Inflammatory macrophage (primary cell): ENCODE data around the gene FAM193B.

ENCODE experiments used
- DNase-seq, 2 donors: peaks; one replicate each; pipeline ENCODE4 v3.0.0-alpha.2; 2020 to 2022

FAM193B gene

GRCh38 chr5:177484902-177485549 is 69.3 kb downstream of the FAM193B start:
- no peak for DNase-seq

DNA sequence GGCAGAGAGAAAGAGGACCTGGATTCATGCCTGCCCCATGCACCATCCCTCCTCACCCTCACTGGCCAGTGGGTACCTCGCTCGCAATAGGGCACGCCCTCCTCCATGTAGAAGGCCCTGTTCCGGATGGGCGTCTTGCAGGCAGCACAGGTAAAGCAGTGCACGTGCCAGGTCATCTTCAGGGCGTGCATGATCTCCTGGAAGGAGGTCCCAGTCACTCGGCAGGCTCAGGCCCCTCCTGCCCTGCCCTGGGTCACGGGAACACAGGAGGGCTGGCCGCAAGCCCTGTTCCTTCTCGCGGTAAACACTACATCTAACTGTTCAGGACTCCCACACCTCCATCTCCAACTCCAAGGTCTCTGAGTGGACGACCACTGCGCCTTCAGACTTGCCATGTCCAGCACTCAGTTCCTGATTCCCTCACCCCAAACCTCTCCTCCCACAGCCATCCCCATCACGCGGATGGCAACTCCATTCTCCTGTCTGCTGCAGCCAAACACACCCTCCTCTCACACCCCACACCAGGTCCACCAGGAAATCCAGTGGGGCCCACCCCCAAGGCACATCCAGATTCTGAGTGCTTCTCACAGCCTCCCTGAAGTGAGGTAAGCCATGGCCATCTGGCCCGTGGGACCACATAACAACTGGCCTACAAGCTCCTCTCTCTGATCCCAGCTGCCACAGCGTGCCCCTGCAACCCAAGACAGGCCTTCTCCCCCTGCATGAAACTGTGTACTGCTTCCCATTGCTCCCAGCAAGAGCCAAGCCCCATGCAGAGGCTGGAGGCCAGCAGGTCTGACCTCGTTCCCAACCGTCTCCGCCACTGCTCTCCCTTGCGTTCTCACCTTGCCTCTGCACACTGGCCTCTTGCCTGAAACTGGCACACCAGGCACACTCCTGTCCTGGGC is 70.1 kb downstream of the FAM193B start:
- no peak for DNase-seq

DNA sequence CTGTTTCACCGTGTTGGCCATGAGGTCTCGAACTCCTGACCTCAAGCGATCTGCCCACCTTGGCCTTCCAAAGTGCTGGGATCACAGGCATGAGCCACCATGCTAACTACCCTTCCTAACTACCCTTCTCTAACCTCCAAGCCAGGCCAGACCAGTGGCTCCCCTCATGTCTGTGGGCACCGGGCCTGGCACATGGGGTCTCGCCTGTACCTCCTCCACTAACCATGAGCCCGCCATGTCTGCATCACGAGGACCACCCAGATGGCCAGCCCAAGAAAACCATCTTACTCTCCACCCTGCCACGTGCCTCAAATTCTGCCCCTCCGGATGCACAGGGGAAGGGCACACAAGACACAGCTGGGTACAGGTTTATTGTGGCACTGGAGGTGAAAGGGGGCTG is 71.3 kb downstream of the FAM193B start:
- DNase-seq, result no peak

DNA sequence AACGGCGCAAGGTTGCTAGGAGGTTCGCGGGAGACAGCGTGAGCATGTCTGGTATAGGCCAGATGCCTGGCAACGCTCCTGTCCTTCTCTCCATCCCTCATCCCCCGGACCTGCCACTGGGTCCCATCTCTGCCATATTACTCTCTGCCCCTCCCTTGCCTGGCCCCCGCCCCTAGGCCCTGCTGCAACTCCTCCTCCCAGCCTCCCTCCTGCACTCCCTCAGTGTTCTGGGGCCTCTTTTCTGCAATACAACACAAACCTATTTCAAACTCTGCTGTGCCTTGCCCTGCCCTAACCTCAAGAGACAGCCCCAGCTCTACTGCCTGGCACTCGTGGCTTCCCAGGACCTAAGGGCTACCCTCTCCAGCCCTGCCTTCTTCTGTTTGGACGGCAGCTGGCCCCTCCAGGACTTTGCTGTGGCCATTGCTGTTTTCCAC is 72.0 kb downstream of the FAM193B start:
- DNase-seq, result no peak

- DNase-seq, result peak; percentile 55 to 79
Measured at GRCh38 chr5:177479774-177480173, 74.6 kb downstream of the FAM193B start.

DNA sequence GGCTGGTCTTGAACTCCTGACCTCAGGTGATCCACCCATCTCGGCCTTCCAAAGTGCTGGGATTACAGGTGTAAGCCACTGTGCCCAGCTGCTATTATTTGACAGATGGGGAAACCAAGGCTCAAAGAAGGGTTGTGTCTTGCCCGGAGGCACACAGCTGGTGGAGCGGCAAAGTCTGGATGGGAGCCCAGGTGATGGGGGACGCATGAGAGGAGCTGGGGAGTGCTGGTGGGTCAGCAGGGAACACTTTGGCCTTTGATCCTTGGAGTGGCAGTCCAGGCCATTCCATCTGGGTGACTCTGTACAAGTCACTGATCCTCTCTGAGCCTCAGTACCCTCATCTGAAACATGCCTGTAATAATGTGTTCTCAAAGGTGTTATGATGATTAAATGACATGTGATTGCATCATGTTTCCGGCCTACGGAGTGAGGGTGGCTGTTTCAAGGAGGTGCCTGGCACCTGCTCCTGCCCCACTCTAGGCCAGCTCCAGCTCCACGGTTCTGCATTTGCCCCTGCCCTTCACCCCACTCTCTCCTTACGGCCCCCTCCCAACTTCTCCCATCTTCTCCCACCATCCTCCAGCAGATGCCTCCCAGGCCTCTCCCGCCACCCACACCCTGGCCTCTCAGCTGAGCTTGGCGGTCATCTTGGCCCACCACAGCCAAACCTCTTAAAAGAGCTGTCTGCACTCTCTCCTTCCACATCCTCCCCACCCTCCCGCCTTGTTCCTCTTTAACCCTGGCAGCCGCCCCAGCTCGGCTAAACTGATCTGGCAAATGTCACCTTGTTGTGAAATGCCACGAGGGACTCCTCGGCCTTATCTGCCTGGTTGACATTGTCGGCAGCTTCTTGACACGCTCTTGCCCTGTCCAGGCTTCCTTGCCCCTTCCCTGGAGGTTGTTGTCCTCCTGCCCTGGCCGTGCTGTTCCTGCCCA is 75.4 kb downstream of the FAM193B start:
- DNase-seq, result peak; percentile 85 to 92

DNA sequence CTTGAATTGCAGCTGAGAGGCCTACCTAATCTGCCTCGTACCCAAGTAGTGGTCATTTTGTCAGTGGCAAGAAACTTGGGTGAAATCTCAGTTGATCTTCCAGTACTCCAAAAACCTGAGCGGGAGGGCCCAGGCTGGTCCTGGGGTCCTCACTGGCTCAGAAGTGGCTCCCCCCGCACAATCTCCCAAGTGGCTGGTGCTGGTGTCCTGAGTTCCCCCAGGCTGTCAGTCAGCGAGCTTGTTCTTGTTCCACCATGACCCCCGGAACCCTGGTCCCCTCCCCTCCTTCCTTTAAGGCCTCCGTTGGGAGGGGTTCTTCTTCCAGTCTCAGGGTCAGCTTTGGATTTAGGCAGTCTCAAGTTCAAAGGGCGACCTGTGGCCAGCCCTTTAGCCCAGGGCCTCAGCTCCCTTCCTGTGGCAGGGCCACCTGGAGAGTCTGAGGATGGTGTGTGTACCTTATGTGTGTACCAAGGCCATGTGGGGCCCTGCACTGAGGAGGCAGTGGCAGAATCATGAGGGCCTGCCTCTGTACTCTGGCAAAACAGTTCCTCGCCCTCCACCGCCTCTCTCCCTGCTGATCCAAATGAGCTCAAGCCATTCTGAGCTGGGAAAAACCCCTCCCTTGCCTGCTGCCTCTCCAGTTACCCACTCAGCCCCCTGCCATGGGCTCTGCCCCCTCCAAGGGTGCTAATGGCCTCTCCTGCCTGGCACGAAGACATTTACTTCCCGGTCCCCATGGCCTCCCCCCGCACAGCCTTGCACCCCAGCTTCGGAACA is 76.5 kb downstream of the FAM193B start:
- DNase-seq, result no peak

DNA sequence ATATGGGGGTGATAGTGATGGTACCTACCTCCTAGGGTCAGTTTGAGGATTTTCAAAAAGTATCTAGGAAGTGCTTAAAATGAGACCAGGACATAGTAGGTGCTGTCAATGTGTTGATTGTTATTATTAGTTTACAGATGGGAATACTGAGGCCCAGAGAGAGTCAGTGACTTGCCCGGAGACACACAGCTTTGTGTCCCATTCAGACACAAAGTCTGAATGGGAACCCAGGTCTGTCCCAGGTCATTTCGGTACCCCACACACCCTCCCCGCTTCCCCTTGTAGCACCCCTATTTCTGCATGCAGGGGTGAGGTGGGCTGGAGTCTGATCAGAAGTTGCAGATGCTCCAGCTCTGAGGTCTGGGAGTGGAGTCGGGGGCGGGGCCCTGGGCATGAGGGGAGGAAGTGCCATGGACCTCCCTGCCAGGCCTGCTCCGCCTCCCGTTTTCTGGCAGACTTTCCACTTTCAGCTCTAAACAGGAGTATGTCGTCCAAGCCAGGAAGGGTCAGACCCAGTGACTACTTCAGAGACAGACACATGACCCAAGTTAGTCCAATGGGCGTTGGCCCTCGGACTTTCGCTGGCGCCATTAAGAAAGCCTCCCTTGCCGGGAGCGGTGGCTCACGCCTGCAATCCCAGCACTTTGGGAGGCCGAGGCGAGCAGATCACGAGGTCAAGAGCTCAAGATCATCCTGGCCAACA is 77.7 kb downstream of the FAM193B start:
- DNase-seq, result no peak

GRCh38 chr5:177475563-177476427 is 78.6 kb downstream of the FAM193B start:
- no peak for DNase-seq

- DNase-seq, result peak; percentile 13 to 36
Measured at GRCh38 chr5:177474846-177475562, 79.4 kb downstream of the FAM193B start.

- no peak for DNase-seq
Measured at GRCh38 chr5:177474002-177474476, 80.3 kb downstream of the FAM193B start.

GRCh38 chr5:177473443-177474001 is 80.8 kb downstream of the FAM193B start, which contains the start of gene DBN1:
DBN1 (minus strand) TSS chr5:177473634; CDS start chr5:177473521, 113 bp downstream.
- DNase-seq, result no peak

DNA sequence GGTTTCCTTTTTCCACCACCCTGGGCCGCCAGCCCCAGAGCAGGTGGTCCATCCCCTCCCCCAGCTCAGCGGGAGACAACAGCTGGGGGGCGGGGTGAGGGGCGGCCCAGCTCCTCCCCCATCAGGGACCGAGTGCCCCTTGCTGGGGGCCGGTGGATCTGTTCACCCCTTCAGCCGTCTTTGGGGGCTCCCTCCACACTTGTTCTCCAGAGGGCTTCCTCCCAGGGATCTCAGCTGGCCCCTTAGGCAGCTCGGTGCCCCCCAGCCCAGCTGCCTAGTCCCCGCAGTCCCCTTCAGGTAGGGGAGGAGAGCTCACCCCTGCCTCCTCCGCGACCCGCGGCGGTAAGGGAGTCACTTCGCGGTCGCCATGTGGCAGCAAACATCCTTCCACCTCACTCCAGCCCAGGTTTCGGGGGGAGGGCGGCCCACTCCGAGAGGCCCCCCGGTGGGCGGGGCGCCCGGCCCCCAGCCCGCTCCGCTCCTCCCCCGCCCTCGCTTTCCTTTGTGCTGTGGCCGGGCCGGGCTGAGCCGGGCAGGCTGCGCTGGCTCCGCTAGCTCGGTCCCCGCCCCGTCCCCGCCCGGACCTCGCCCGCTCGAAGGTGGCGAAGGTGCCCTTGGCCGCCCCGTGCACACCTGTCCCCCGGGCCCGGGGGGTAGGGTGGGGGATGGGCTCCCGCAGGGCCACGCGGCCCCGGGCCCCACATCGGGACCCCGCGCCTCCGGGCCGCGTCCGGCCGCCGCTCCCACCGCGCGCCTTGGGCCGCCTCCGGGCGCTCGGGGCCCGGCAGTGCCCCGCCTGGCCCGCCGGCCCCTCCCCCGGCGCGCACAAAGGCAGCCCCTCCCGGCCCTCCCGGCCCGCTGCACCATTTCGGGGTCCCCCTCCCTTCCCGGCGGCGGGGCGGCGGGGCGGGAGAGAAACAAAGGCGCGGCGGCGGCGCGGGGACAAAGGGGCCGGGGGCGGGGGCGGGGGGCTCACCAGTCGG is 81.6 kb downstream of the FAM193B start:
- no peak for DNase-seq

DNA sequence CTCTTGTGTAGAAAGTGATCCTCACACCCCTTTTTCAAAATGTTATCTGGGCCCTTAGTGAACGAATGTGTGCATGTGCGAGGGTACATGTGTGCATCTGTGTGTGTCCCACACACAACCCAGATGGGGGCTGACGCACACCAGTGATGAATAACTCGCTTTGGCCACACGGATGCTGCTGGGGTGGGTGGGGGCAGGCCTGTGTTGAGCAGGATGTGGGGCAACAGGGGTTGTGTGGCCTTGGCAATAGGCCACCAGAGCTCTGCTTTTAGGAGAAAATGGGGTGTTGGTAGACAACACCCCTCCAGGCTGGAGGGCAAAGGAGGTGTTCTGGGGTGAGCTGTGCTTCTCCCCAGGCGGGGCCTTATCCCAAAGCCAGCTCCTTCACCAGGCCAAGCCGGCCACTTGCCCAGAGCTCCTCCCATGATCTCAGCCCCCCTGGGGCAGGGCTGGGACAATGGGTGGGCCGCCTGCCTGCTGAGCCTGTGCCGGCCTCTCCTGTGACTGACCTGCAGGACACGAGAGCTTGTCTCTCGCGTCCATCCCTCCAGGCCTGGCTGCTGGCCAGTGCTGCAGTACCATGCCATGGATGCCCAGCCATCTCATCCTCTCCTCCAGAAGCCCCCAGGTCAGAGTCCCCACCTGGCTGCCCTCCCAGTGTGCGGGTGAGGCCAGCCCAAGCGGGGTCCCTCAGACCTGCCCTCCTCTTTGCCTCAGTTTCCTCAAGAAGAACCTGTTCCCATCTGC is 82.6 kb downstream of the FAM193B start:
- DNase-seq, result no peak

GRCh38 chr5:177470759-177471536 is 83.4 kb downstream of the FAM193B start:
- no peak for DNase-seq
